Adrenal gland (tissue), 12 donors: ENCODE results near the gene KLF14. TPM values are rescaled to one million over a fixed set of nuclear protein-coding genes. Genes with fewer than 3 reads are reported as not detected.

Source experiments
- DNase-seq, 7 donors: peaks; one replicate each; pipeline ENCODE4 v3.0.0-alpha.2; 2019 to 2020
- H3K27ac ChIP-seq, 5 donors: fragments of 200-600 bp; sonication (generic) in 4 of 5; 1 replicate in 3 of 5; 2 replicates in 2 of 5; pipeline versions ENCODE4 v1.5.1 to v1.8.0; 2016 to 2020; ENCODE audit warnings: mild to moderate bottlenecking in 1 of 5
- H3K27me3 ChIP-seq: fragments of 200-600 bp; 2 replicates; pipeline ENCODE4 v1.8.0; 2021
- H3K36me3 ChIP-seq, 2 donors: fragments of 200-600 bp; replicated peaks in 1 of 2; 1 replicate in 1 of 2; 2 replicates in 1 of 2; pipeline versions ENCODE4 v1.5.1 to v1.8.0; 2018 to 2022
- H3K4me1 ChIP-seq, 2 donors: fragments of 200-600 bp; replicated peaks in 1 of 2; 1 replicate in 1 of 2; 2 replicates in 1 of 2; pipeline versions ENCODE4 v1.5.1 to v1.8.0; 2018 to 2021
- H3K4me3 ChIP-seq, 4 donors: fragments of 200-600 bp; sonication (generic) in 3 of 4; one replicate each; pipeline ENCODE4 v1.5.1; 2016 to 2018
- H3K9me3 ChIP-seq, 3 donors: fragments of 200-600 bp; sonication (generic) in 1 of 3; replicated peaks in 1 of 3; 1 replicate in 2 of 3; 2 replicates in 1 of 3; pipeline versions ENCODE4 v1.5.1 to v1.8.0; 2016 to 2021
- CTCF ChIP-seq, 6 experiments: fragments of 450-650 bp in 4 of 6; fragments of 200-600 bp in 2 of 6; sonication (generic) in 1 of 6; IDR thresholded peaks; 1 replicate in 5 of 6; 2 replicates in 1 of 6; pipeline versions ENCODE4 v1.5.1 to v1.8.0; 2016 to 2021; ENCODE audit warnings: antibody characterized with exemption in 6 of 6, mild to moderate bottlenecking in 2 of 6, moderate library complexity in 1 of 6
- POLR2A ChIP-seq, 2 donors: fragments of 450-650 bp; IDR thresholded peaks; one replicate each; pipeline ENCODE4 v1.6.1; 2017; ENCODE audit warnings: antibody characterized with exemption in 2 of 2, mild to moderate bottlenecking in 2 of 2, moderate library complexity in 1 of 2
- WGBS, 4 donors: extraction: QIAGEN DNeasy Blood & Tissue Kit in 2 of 4; methylation state at CpG; one replicate each; pipeline versions ENCODE4 v1.1.5 to v1.1.7; 2013 to 2017; 5-methylcytosine and 5-hydroxymethylcytosine counted together
- intact Hi-C, 2 donors: fragments of 100-400 bp; cut with DNase I; formaldehyde crosslinking; loops; one replicate each; pipeline versions ENCODE4 v1.14.1 to v1.15.0; 2022 to 2023
- polyA plus RNA-seq, 3 donors: library from polyadenylated mRNA; stranded (reverse); fragments of 200-250 nt in 2 of 3; fragments of 350-450 nt in 1 of 3; fragmentation: Illumina TruSeq in 1 of 3; extraction: RNeasy Lipid Tissue Mini Kit (QIAGEN cat#74804) in 1 of 3; gene quantifications; one replicate each; pipeline ENCODE4 v1.2.3, GENCODE V29; 2013 to 2014
- total RNA-seq, 9 donors: library from RNA; depleted of rRNA in 4 of 9; stranded (reverse); fragments of >200 nt in 4 of 9; fragments of 120-200 nt in 1 of 9; fragmentation: NEBNext Ultra II Directional in 1 of 9; extraction: Animal tissue kit (Norgen Biotek cat#: 25700) in 1 of 9; gene quantifications; one replicate each; pipeline versions ENCODE4 v1.1.0 to v1.2.4, GENCODE V29; 2013 to 2023
- donor health status: healthy with polysubstance abuse.
- donor health status: Bipolar disorder and iron deficiency.
- donor health status: DM: yes; HTN: yes; CAD: no.
- donor health status: DM: no; HTN: no; CAD: no.
- donor health status: DM: no; HTN: no; CAD: no.
- donor health status: DM: yes; HTN: yes; CAD: no.

Gene KLF14
- total and polyA plus RNA-seq, 12 donors, result 0.39 to 3.2 (median 1.2) TPM

- Histone ChIP-seq H3K4me3 (no peak overlapping the region), H3K27me3 (no peaks in the 10 kb centered on the region), H3K27ac (no peak overlapping the region), H3K36me3 (no peaks in the 10 kb centered on the region), H3K9me3 (no peaks in the 10 kb centered on the region), H3K4me1 (no peaks in the 10 kb centered on the region)
- TF ChIP-seq CTCF (IDR thresholded peaks at IDR 0.05), result no peak
- no peak for TF ChIP-seq POLR2A (IDR thresholded peaks at IDR 0.05)
- intact Hi-C loops, result no loop called here
- DNase-seq, result no peak
- WGBS, 4 donors, result 88 to 90% (median 89%) methylated on average over 3 of the region's 3 CpGs
Measured at GRCh38 chr7:130750755-130751154, 16.7 kb upstream of the KLF14 start.

- Histone ChIP-seq H3K27me3 (no peaks in the 10 kb centered on the region), H3K27ac (no peak overlapping the region), H3K4me3 (no peak overlapping the region), H3K36me3 (no peaks in the 10 kb centered on the region), H3K9me3 (no peaks in the 10 kb centered on the region), H3K4me1 (no peaks in the 10 kb centered on the region)
- no peak for TF ChIP-seq CTCF (IDR thresholded peaks at IDR 0.05)
- TF ChIP-seq POLR2A (IDR thresholded peaks at IDR 0.05), result no peak
- WGBS, 4 donors, result 90 to 95% (median 92%) methylated on average over 5 of the region's 5 CpGs
- intact Hi-C loops, result no loop called here
- no peak for DNase-seq
Measured at GRCh38 chr7:130748531-130749389, 14.8 kb upstream of the KLF14 start.

DNA sequence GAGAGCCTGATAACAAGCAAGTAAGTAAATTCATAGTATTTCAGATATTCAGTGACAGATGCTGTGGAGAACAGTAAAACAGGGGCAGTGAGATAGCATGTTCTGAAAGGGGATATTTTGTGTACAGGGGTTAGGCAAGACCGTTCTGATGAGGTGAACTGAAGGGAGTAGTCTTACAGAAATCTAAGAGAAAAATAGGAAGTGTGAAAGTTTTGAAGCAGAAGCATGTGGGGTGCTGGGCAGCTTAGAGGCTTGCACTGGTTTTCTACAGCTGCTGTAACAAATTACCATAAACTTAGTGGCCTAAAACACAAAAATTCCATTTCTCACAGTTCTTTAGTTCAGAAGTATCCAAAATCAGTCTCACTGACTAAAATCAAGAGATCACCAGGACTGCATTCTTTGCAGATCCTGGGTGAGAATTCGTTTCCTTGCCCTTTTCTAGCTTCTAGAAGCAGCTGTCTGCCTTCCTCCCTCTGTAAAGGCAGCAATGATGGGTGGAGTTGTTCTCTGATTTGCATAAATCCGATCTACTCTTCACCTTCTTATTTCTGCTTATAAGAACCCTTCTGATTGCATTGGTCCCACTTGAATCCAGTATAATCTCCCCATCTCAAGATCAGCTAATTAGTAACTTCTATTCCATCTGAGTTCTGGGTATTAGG lies 7.5 kb upstream of the KLF14 start:
- no peak for DNase-seq
- no peaks in the 10 kb centered on the region for H3K36me3 ChIP-seq
- no peak overlapping the region for H3K27ac ChIP-seq
- H3K27me3 ChIP-seq, result no peaks in the 10 kb centered on the region
- WGBS, 4 donors, result 56 to 64% (median 58%) methylated on average over 3 of the region's 3 CpGs
- intact Hi-C loops, result no loop called here
- TF ChIP-seq POLR2A (IDR thresholded peaks at IDR 0.05), result no peak
- no peak overlapping the region for H3K4me3 ChIP-seq
- H3K9me3 ChIP-seq, result no peaks in the 10 kb centered on the region
- H3K4me1 ChIP-seq, result peaks cover 0 to 9% of the 10 kb centered on the region in 2 donors

DNA sequence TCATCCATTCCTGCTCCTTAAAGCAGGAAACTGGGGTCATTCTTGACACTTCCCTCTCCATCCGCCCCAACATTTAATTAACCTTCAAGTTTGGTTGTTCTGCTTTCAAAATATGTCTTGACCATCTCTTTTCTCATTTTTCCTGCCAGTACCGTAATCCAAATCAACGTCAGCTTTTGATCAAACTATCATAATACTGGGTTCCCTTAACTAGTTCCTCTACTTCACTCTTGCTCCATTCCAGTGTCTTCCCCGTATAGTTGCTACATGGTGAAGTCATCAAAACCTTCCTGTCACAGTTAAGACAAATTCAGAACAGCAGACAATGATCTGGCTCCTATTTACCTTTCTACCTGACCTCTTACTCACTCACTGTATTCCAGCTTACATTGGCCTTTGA lies 6.6 kb upstream of the KLF14 start:
- H3K4me1 ChIP-seq, result peaks cover 0 to 10% of the 10 kb centered on the region in 2 donors
- no peak for TF ChIP-seq POLR2A (IDR thresholded peaks at IDR 0.05)
- no peak for TF ChIP-seq CTCF (IDR thresholded peaks at IDR 0.05)
- DNase-seq, result no peak
- H3K27ac ChIP-seq, result no peak overlapping the region
- H3K4me3 ChIP-seq, result no peak overlapping the region
- no peaks in the 10 kb centered on the region for H3K36me3 ChIP-seq
- H3K27me3 ChIP-seq, result no peaks in the 10 kb centered on the region
- 69 to 79% (median 73%) methylated on average over 4 of the region's 4 CpGs for whole genome bisulfite sequencing, 4 donors
- no peaks in the 10 kb centered on the region for H3K9me3 ChIP-seq
- intact Hi-C loops, result no loop called here
